PC-3 (cell line): ENCODE results near the gene MEI1.

ENCODE experiments used
- EZH2 ChIP-seq: fragments of 300-600 bp; sonication (generic); IDR thresholded peaks from one replicate; pipeline ENCODE4 v1.6.1; 2017; ENCODE audit warnings: antibody characterized with exemption, mild to moderate bottlenecking, low read length; ENCODE audit not compliant: unreplicated experiment
- EZH2phosphoT487 ChIP-seq: fragments of 300-600 bp; sonication (generic); IDR thresholded peaks from 2 replicates; pipeline ENCODE4 v1.6.1; 2018; ENCODE audit warnings: mild to moderate bottlenecking, antibody characterized with exemption, low read length, borderline replicate concordance
- TF ChIP-seq, protein P1 (sequence below): fragments of 300-600 bp; sonication (generic); conservative IDR thresholded peaks from 2 replicates; pipeline ENCODE4 v1.5.1; 2017; ENCODE audit warnings: antibody characterized with exemption, low read depth, mild to moderate bottlenecking, low read length

DNA sequence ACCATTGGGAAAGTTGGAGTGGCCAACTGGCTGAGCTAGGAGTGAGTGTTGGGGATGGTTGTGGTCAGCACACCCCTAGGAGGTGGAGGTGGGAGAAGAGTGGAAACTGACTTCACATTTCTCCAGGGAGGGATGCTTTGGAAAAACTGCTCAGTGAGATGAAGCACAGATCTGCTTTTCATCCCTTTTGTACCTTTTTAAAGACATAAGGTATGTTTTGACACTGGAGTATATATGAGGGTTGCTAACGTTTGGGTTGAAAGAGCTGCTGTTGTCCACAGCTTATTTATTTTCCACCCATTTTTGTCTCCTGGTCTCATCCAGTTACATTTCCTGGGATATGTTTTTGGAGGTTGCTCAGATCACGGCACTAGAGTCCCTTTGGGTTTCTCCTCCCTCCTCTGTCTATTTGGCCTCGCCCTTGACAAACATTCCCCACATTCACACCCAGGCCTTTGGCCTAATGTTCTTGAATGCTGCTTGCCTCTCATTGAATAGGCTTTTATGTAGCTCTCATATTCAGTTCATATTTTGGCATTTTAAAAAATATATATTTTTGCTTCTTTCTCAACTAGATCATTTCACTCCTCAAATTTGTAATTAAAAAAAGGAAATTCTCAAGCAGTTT is 141.9 kb downstream of the MEI1 start:
- TF ChIP-seq, protein P1, sequence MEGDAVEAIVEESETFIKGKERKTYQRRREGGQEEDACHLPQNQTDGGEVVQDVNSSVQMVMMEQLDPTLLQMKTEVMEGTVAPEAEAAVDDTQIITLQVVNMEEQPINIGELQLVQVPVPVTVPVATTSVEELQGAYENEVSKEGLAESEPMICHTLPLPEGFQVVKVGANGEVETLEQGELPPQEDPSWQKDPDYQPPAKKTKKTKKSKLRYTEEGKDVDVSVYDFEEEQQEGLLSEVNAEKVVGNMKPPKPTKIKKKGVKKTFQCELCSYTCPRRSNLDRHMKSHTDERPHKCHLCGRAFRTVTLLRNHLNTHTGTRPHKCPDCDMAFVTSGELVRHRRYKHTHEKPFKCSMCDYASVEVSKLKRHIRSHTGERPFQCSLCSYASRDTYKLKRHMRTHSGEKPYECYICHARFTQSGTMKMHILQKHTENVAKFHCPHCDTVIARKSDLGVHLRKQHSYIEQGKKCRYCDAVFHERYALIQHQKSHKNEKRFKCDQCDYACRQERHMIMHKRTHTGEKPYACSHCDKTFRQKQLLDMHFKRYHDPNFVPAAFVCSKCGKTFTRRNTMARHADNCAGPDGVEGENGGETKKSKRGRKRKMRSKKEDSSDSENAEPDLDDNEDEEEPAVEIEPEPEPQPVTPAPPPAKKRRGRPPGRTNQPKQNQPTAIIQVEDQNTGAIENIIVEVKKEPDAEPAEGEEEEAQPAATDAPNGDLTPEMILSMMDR, result no peak
- TF ChIP-seq EZH2, result no peak
- TF ChIP-seq EZH2phosphoT487, result no peak
